Measurements from ENCODE around the gene IPO4. TPM values are rescaled to one million over a fixed set of nuclear protein-coding genes. Genes with fewer than 3 reads are reported as not detected.

Gene IPO4
- total RNA-seq, 6 experiments from 2014 or later: 17.9 to 44.0 (median 23.0) TPM

DNA sequence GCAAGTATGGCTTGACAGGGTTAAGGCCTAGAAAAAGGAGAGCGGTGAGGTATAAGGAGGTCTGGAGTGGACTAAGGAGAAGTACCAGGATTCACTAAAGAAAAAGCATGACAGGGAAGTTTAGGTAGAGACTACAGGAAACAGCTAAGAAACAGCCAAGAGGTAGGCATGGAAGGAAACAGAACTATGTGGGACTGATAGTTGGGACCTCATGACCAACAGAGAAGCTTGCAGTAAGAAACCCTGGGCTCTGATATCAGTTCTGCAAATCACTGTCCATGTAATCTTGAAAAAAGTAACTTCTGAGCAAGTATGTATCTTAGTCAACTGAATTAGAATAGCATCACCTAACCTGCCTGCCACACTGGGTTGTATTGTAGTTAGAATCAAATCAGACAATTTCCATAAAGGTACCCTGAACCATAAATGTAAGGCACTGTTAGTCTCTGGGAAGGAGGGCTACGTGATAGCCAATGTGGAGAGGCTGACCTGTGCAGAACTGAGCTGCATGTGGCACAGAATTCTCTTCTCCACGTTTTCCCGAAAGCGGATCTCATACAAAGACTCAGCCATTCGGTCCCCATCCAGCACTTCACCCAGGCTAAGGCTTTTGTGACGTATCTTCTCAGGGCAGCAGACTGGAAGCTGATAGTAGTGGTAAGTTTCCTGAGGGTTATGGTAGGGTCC, 5.7 kb upstream of the IPO4 start:
- Histone ChIP-seq H3K9me3 (no peaks in the 10 kb centered on the region), H3K4me3 (peak overlapping the region; percentile 90 to 96 (median 94)), H3K4me1 (peaks cover 0 to 40% (median 7%) of the 10 kb centered on the region in 4 donors), H3K27ac (peak overlapping the region in 1 of 3 donors; percentile 98), H3K36me3 (peaks cover 0 to 9% (median 0%) of the 10 kb centered on the region in 4 donors), H3K27me3 (no peaks in the 10 kb centered on the region)
- no peak for ATAC-seq
- no peak for TF ChIP-seq POLR2A (IDR thresholded peaks at IDR 0.05)
- TF ChIP-seq, protein P1, sequence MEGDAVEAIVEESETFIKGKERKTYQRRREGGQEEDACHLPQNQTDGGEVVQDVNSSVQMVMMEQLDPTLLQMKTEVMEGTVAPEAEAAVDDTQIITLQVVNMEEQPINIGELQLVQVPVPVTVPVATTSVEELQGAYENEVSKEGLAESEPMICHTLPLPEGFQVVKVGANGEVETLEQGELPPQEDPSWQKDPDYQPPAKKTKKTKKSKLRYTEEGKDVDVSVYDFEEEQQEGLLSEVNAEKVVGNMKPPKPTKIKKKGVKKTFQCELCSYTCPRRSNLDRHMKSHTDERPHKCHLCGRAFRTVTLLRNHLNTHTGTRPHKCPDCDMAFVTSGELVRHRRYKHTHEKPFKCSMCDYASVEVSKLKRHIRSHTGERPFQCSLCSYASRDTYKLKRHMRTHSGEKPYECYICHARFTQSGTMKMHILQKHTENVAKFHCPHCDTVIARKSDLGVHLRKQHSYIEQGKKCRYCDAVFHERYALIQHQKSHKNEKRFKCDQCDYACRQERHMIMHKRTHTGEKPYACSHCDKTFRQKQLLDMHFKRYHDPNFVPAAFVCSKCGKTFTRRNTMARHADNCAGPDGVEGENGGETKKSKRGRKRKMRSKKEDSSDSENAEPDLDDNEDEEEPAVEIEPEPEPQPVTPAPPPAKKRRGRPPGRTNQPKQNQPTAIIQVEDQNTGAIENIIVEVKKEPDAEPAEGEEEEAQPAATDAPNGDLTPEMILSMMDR (IDR thresholded peaks at IDR 0.05): no peak
- no peak for DNase-seq
- 92% methylated on average over 2 of the region's 7 CpGs for WGBS (ENCODE audit: insufficient coverage, low coverage, low lambda C conversion rate, missing lambda C conversion rate)
- intact Hi-C loops (cut with DNase I): no loop called here

DNA sequence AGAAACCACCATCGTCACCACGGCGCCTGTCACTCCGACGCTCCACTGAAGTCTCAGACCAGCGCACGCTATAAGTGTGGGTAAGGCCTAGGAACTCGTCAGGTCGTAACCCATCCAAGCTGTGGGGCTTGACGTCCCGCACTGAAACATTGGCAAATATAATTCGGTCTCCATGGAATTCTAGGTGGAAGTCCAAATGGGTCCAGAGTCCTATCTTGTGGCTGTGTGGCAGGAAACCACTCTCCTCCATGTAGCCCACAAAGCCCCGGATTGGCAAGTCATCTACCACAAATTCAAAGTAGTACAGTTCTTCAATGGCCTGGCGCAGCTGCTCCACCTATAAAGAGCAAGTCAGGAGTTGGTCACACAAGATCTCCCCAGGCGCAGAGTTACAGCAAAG, 4.3 kb upstream of the IPO4 start:
- H3K4me3 ChIP-seq: no peak overlapping the region
- no peak for TF ChIP-seq POLR2A (IDR thresholded peaks at IDR 0.05)
- TF ChIP-seq, protein P1 (IDR thresholded peaks at IDR 0.05): no peak
- ATAC-seq: no peak
- no peak overlapping the region for H3K27ac ChIP-seq
- 91% methylated on average over 9 of the region's 15 CpGs for WGBS (ENCODE audit: insufficient coverage, low coverage, low lambda C conversion rate, missing lambda C conversion rate)
- H3K27me3 ChIP-seq: no peaks in the 10 kb centered on the region
- H3K9me3 ChIP-seq: no peaks in the 10 kb centered on the region
- DNase-seq: no peak
- H3K36me3 ChIP-seq: peaks cover 0 to 9% (median 0%) of the 10 kb centered on the region in 4 donors
- intact Hi-C loops (cut with DNase I): no loop called here
- peaks cover 0 to 34% (median 4%) of the 10 kb centered on the region in 4 donors for H3K4me1 ChIP-seq

DNA sequence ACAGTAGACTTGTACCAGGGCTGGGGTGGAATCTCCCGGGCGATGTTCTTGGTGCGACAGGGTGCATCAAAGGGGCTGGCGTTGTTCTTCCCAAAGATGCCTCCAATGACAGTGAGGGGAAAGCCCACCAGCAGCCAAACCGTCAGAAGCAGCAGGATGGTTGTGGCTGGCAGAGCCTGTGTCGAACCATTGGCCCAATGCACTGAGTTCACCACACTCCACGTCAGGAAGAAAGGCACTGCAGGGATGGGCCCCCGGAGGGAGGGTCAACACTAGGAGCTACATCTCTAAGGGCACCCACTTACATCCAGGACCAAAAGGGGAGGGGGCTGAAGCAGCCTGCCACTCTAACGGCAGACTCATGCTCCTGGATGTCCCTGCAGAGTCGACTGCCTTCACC, 1.8 kb upstream of the IPO4 start:
- 96% methylated on average over 4 of the region's 10 CpGs for WGBS (ENCODE audit: insufficient coverage, low coverage, low lambda C conversion rate, missing lambda C conversion rate)
- no peaks in the 10 kb centered on the region for H3K9me3 ChIP-seq
- no peaks in the 10 kb centered on the region for H3K27me3 ChIP-seq
- no peak overlapping the region for H3K4me3 ChIP-seq
- DNase-seq (no peak), ATAC-seq (no peak)
- intact Hi-C loops (cut with DNase I): no loop called here
- TF ChIP-seq, protein P1 (IDR thresholded peaks at IDR 0.05): no peak
- TF ChIP-seq POLR2A (IDR thresholded peaks at IDR 0.05): no peak
- no peak overlapping the region for H3K27ac ChIP-seq
- H3K4me1 ChIP-seq: peaks cover 0 to 22% (median 7%) of the 10 kb centered on the region in 4 donors
- H3K36me3 ChIP-seq: peaks cover 0 to 24% (median 2%) of the 10 kb centered on the region in 4 donors

DNA sequence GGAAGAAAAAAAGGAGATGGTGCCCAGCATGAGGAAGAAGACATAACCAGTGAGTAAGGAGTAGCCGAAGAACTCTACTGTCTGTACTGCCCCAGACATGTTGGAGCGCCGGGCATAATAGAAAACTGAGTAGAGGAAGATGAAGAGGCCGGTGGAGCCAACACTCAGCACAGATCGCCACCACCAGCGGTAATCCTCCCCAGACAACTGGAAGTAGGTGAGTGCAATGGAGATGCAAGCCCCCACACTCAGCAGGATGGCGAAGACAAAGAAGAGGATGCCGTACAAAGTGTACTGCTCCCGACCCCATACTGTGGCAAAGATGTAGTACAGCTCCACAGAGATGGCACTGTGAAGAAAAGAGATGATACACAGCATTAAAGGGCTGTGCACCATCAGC, 844 bp upstream of the IPO4 start:
- 73% methylated on average over 5 of the region's 9 CpGs for WGBS (ENCODE audit: insufficient coverage, low coverage, low lambda C conversion rate, missing lambda C conversion rate)
- peaks cover 0 to 30% (median 6%) of the 10 kb centered on the region in 4 donors for H3K36me3 ChIP-seq
- intact Hi-C loops (cut with DNase I): no loop called here
- TF ChIP-seq, protein P1 (IDR thresholded peaks at IDR 0.05): no peak
- TF ChIP-seq POLR2A (IDR thresholded peaks at IDR 0.05): no peak
- H3K27me3 ChIP-seq: no peaks in the 10 kb centered on the region
- ATAC-seq: no peak
- no peaks in the 10 kb centered on the region for H3K9me3 ChIP-seq
- DNase-seq: no peak
- no peak overlapping the region for H3K4me3 ChIP-seq
- peaks cover 0 to 16% (median 6%) of the 10 kb centered on the region in 4 donors for H3K4me1 ChIP-seq
- no peak overlapping the region for H3K27ac ChIP-seq

All from right lobe of liver (tissue), 6 donors.